Measurements from ENCODE around the gene ZMIZ1. TPM values are rescaled to one million over a fixed set of nuclear protein-coding genes. Genes with fewer than 3 reads are reported as not detected.
A peak's percentile ranks its signal among the peaks of the same experiment; 100 is the strongest.

ZMIZ1 gene
- total RNA-seq, 1 donor from 2014 or later, result 48.8 TPM

DNA sequence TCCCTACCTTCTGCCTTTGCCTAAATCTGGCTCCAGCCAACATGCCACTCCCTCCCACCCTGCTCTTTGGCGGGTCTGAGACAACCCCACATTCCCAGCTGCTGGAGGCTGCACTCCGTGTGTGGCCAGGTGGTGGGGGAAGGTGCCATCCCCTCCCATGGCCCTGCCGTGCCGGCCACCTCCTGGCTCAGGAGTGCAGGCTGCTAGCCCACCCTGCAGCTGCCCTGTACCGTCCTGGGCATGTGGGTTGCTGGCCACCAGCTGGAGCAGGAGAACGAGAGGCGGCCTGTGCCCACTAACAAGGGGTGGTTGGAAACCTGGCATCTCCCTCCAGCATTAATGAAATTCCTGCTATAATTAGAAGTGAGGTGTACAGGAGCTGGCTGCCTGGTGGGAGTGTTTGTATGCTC is 97.6 kb downstream of the ZMIZ1 start:
- ATAC-seq, result peak; percentile 72
- DNase-seq (ENCODE audit: missing footprints), result no peak
- intact Hi-C loops (cut with DNase I), result no loop called here

DNA sequence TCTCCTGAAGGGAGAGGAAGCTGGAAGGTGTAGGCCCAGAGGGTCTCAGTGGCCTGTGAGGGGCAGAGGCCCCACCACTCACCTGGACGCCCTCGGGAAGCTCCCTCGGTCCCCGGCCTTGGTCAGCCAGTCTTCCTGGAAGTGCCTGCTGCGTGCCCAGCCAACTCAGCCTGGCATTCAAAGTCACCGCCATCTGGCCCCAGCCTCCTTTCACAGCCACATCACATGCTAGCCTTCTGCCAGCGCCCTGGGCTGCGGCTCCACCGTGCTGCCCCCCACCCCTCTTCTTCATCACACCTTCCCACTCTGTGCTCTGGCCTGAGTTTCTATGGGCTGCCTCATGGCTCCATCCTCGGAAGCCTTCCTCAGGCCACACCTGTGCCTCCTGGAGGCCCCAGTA is 98.0 kb downstream of the ZMIZ1 start:
- DNase-seq (ENCODE audit: missing footprints), result no peak

DNA sequence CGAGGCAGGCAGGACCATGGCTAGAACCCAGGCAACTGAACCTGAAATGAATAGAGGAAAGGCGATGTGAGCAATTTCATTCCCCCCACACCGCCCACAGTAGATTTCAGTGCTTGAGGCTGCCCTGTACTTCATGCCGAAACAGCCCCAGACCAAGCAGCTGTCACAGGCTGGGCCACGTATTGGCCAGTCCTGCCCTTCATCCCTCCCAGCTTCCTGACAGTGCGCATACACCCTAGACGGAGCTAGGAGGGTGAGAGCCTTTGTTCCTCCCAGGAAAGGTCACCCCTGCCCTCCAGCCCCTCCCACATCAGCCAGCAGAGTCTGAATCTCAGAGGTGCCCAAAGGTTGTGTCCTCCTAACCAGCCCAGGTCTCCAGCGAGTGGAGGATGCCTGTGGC is 98.8 kb downstream of the ZMIZ1 start:
- DNase-seq (ENCODE audit: missing footprints), result no peak
- intact Hi-C loops (cut with DNase I), result no loop called here
- peak; percentile 5 for ATAC-seq

More for the DNA sequence above, 98.0 kb downstream of the ZMIZ1 start:
- ATAC-seq, result peak; percentile 67
- intact Hi-C loops (cut with DNase I), result no loop called here

DNA sequence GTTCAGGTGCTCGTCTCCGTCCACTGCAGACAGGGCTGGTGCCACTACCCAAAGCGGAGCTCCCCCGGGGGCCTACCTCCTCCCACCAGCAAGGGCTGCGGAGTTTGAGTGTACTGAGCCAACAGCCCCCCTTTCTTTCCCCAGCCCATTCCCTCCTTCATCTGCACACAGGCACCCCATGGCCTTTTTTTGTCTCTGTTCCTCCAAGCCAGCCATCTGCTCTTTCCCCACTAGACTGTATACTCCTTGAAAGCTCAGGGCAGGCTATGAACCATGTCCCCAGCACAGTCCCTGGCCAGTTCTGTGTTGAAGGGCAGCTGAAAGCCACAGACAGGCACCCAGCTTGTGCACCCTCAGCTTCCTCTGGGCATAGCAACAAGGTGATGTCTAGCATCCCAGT is 99.4 kb downstream of the ZMIZ1 start:
- intact Hi-C loops (cut with DNase I), result no loop called here
- ATAC-seq, result no peak
- no peak for DNase-seq (ENCODE audit: missing footprints)

DNA sequence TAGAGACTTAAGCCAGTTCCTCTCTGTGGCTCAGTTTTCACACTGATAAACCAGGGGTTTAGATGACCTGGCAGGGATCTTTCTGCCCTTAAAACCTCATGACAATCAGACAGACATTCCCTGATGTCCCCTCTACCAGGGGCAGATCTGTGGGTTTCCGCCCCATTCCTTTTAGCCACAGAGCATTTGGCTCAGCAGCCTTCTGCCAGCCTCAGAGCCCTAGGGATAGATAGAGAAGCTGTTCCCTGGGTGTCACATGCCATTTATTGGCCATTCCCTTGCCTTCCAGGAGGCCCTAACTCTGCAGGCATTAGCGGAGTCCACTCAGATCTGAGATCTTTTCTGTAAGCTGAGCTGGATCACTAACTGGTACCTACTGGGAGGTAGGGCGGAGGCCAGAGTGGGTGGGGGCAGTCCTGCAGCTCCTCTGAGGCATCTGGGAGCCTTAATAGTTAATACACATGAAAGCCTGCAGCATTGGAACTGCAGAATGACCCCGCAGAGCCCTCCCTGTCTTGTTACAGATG is 101.5 kb downstream of the ZMIZ1 start:
- intact Hi-C loops (cut with DNase I), result no loop called here
- DNase-seq (ENCODE audit: missing footprints) (no peak), ATAC-seq (no peak)

DNA sequence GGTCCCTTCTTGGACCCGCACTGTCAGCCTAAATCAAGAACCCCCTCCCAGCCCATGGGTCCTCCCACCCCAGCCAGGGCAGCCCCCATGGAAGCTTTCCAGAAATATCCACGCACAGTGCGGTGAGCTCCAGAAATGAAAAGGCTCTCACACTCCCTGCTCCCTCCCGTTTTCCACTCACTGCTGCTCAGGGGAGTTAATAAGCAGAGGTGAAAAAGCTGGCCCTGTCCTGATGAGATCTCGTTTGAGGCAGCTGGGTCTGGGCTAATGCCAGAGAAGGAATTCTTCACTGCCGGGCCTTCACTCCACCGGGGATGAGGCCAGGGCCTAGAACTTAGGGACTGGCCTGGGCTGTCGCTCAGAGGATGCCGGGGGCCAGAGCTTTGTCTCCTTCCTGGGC is 102.2 kb downstream of the ZMIZ1 start:
- DNase-seq (ENCODE audit: missing footprints) (no peak), ATAC-seq (no peak)
- intact Hi-C loops (cut with DNase I), result no loop called here

DNA sequence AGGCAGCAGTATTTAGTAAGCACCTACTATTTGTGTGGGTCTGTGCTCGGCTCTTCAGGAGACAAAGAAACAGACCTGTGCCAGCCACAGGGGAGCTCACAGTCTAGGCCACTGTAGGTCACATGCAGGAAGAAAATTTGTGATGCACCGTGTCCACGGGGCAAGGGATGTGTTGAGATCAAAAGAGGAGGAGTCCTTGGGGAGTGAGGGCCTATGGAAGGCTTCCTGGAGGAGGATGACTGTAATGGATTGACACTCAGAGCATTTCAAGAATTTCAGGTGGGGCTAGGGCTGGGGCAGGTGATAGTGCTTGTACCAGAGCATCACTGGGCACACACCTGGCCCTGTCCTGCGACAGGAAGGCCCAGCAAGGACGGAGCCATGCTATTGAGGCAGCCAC is 102.7 kb downstream of the ZMIZ1 start:
- no peak for DNase-seq (ENCODE audit: missing footprints)
- intact Hi-C loops (cut with DNase I), result no loop called here
- no peak for ATAC-seq

DNA sequence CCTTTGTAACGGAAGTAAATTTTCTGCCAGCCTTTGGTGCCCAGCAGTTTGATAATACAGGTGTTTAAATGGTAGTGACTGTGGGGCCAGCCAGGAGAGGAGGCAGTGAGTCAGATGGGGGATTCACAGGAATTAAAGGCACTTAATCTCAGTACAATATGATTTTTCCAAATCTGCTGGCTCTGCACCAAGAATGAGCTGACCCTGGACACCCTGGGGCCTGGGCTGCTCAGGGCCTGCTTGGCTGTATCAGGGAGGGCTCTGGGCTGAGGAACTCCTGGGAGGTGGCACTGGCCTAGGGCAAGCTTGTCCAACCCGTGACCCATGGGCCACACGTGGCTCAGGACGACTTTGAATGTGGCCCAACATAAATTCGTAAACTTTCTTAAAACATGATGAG is 104.1 kb downstream of the ZMIZ1 start:
- no peak for ATAC-seq
- intact Hi-C loops (cut with DNase I), result no loop called here
- no peak for DNase-seq (ENCODE audit: missing footprints)

DNA sequence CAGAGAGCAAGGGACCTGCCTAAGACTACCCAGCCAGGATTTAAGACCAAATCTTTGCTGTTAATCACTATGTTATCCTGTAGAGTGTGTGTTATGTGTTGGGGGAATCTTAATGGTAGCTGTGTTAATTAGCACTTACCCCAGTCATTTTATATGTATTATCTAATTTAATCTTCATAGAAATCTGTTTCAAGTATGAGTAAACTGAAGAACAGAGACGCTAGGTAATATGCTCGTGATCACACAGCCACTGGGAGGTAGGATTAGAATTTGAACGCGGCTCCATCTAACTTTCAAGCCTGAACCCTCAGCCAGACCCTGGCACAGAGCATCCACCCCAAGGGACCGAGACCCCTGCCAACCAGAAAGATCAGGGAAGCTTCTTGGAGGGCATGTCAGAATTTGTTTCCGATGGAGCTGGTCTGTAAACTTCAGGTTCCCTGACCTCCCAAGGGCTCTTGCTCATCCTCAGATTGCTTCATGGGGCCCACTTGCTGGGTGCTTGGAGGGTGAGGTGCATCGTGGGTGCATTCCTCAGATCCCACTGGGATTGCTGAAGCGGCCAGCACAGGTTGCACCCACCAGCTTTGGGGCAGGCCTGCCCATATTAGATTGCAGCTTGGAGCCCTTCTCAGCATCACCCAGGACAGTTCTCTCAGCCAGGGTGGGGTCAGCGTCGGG is 105.0 kb downstream of the ZMIZ1 start:
- intact Hi-C loops (cut with DNase I), result no loop called here
- ATAC-seq, result no peak

DNA sequence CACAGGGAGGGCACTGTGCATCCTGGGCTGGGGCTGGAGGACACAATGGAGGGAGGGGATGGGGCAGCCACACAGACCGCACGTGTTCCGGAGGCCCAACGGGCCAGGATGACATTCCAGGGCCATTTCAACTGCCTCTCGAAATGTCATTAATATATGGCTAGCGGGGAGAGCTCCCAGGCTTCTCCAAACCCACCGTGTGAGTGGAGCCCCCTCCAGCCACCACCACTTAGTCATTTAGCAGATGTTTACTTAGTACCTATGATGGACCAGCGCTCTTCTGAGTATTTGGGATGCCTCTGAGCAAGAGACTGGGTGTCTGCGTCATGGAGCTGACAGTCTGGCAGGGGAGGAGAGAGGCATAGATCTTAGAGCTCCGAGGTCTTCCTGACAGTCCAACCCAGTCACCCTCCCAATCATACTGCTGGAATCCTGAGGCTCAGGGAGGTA is 107.3 kb downstream of the ZMIZ1 start:
- DNase-seq (ENCODE audit: missing footprints) (no peak), ATAC-seq (no peak)
- intact Hi-C loops (cut with DNase I), result no loop called here

More for the DNA sequence above, 105.0 kb downstream of the ZMIZ1 start:
- DNase-seq (ENCODE audit: missing footprints), result no peak

DNA sequence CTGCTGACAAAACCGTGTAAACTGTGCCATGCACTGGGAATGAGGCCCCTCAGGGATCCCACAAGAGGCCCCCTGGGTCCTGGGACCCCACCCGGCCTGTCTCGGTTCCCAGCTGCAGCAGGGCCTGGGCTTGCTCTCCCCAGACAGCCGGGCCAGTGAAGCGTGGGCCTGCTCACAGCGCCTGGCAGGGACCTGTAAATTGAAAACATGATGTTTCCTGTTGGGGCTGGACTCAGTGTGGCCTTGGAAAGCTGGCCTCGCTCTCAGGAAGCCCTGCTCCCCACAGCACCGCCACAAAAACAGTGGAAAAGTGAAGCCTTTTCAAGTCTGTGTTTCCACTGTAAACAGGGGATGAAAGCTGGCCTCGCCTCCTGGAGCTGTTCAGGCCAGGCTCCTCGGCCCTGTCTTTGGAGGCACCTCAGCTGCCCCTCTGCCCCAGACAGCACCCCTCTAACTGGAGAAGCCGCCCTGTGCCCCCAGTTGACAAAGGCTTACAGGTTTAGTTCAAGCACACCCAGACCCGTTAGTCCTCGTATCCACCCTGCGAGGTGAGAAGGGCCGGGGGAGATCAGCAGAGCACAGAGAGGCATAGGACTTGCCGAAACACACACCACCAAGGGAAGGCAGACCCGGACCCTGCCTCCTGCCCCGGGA is 108.3 kb downstream of the ZMIZ1 start:
- peak; percentile 36 for ATAC-seq
- intact Hi-C loops (cut with DNase I), result no loop called here
- no peak for DNase-seq (ENCODE audit: missing footprints)

DNA sequence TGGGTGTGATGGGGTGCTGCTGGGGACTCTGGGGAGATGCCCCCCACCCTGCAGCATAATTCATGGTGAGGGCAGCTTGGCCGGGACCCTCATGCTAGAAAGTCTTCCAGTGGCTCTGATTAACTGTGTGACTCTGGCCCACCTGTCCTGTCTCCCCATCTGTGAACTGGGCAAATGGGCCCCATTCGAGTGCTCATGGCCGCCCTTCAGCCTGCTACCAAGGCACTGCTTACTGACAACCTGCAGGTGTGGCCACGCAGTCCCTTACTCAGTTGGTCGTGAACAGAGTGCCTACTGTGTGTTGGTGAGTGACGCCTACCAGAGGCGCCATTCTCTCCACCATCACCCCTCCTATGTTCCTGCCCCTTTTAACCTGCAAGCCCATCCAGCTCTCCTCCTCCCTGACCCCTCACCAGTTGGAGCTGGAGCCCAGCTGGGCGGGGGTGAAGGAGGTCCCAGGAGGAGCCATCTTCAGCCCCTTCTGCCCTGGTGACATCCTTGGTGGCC is 109.4 kb downstream of the ZMIZ1 start:
- ATAC-seq (no peak), DNase-seq (ENCODE audit: missing footprints) (peak; percentile 46)
- intact Hi-C loops (cut with DNase I), result no loop called here

DNA sequence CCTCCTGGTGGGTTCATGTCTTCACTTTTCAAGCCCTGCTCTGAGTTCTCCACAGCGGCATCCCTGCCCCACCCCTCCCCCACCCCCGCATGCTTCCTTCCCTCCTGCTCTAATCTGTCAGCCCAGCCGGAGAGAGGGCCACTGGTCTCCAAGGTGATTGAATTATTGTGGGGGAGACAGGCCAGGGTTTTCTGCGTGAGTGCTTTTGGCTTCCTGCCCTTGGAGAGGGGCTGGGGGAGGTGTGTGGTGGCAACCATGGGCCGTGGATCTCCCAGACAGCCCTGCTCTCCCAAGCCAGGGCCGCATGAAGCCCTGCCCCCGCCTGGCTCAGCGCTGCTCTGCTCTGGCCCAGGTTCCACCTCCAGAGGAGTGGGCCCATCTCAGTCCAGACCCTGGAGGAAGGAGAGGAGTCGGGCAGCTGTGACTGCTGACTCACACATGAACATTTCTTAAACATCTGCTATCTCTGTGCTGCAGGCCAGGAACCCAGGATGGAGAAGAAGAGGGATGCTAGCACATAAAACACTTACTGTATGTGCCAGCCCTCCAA is 109.9 kb downstream of the ZMIZ1 start:
- intact Hi-C loops (cut with DNase I), result no loop called here
- peak; percentile 69 for DNase-seq (ENCODE audit: missing footprints)
- peak; percentile 12 for ATAC-seq

DNA sequence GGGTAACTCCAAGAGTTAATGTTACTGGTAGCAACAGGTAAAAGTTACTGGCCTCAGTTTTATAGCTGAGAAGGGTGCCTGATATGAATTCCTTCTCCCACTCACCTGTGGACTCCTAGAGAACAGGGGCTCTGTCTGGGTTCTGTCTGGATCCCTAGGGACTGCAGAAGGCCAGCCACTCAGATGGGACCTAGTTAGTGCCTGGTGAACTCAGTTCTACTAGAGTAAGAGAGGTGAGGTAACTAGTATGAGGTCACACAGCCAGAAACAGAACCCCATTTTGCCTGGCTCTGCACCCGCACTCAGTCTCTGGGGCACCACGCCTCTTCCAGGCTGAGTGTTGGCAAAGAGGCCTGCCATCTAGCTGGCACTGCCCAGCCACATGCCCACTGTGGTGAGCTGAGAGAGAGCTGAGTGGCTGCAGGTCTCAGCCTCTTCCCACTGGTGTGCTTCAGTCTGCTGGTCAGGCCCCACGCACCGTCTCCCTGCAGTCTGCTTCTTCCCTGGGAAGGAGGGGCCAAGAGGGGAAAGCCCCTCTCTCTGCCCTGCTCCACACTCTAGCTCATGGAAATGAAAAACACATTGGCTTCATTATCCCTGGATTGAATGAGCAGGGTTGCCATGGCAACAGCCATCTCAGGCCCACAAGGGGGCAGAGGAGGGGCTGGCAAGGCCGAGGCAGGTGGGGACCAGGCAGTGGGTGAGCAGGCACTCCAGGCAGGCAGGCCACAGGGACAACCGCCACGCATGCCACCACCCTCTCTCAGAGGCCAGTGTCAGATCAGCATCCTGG is 110.6 kb downstream of the ZMIZ1 start:
- no peak for DNase-seq (ENCODE audit: missing footprints)
- ATAC-seq, result no peak
- intact Hi-C loops (cut with DNase I), result no loop called here

DNA sequence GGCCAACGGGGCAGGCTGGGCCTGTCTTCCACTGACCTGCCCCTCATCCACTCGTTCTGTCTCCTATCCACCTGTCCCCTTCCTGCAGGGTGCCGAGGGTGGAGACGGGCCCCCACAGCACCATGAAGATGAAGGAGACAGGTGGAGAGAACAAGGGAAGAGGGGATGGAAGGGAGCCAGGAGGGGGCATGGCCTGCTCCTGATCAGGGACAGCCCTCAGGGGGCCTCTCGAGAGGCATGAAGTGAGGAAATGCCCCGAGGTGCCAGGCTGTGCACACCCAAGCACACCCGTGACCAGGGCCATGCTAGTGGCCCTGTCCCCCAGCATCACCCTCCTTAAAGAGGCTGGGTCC is 111.2 kb downstream of the ZMIZ1 start:
- intact Hi-C loops (cut with DNase I), result no loop called here
- no peak for ATAC-seq
- no peak for DNase-seq (ENCODE audit: missing footprints)

DNA sequence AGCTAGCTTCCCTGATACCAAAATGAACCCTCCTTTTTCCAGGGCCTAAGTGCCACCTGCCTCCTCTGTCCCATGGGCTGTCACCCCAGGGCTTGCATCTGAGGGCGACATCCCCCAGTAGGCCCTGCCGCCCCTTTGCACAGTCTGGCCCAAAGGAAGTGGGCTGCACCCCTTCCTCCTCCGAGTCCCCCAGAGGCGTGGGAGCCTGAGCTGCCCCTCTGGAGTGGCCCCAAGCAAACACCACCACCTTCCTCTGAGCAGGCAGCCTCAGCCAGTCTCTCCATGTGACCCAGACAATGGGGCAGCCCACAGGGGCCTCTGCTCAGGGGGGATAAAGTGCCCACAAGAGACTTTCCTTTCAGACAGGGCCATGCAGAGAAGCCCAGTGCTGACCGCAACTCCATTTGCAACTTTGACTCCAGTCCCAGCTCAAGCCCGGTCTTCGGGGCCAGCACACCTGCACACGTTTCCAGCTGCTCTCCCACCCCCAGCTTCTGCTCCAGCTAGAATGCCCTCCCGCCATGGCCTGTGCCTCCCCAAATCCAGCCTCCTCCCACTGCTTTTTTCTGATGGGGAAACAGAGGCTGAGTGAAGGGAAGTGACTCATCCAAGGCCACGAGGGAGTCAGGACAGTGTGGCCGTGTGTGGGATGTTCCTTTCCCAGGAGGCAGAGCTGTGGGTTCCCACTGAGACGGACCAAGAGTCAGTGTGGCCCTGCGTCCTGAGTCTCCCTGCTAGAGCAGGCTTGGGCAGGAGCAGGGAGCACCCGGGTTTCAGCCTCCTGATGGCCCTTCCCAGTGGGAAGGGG is 111.9 kb downstream of the ZMIZ1 start:
- intact Hi-C loops (cut with DNase I), result no loop called here
- ATAC-seq (no peak), DNase-seq (ENCODE audit: missing footprints) (no peak)

DNA sequence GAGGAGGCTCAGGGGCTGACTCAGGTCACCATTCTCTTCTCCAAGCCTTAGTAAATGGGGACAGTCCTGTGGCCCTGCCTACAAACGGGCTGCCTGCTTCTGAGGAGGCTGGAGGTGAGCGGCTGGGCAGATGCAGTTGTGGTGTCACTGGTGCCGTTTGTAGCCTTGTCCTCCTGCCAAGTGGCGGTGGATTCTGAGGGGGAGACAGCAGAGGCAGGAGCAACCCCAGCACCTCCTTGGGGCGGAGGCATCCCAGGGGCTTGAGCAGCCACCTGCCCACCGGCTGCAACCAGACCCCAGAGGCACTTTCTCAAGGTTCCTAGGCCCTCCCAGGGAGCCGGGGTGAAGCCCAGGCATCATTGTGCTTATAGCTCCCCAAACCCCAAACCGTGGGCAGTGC is 112.5 kb downstream of the ZMIZ1 start:
- ATAC-seq (no peak), DNase-seq (ENCODE audit: missing footprints) (peak; percentile 59)
- intact Hi-C loops (cut with DNase I), result no loop called here

DNA sequence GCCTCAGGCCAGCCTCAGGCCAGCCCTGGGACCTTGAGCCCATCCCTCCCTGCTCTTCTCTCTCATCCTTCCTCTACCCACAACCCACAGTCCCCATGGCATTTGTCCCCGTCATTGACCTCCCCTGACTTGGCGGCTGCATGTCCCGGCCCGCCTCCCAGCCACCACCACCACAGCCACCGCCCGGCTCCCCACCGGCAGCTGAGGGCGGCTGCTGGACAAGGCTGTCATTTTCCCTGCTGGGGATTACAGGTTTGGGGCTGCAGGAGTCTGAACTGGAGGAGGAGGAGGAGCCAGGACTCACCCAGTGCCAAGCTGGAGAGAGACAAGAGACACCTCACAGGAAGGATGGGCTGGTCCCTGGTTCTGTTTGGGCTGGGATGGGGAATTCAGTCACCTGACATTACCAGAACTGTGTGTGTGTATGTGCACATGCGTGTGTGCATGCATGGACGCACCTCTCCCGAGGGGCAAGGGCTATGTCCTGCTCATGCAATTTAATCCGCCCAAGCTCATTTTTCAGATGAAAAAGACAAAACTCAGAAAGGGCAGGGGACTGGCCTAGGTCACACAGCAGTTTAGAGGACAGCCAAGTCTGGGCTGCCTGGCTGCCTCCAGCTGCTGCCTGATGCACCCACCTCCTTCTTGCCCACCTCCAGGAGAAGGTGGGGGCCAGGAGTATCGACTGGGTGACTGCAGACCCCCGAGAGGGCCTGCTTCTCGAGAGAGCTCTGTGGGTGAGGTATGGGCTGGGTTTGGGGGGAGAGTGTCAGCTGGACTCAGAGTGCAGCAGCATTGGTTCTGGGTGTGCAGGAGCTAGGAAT is 113.1 kb downstream of the ZMIZ1 start:
- intact Hi-C loops (cut with DNase I), result no loop called here
- DNase-seq (ENCODE audit: missing footprints) (peak; percentile 54), ATAC-seq (no peak)
